ENCODE data around the gene FBXW8. TPM values are rescaled to one million over a fixed set of nuclear protein-coding genes. Genes with fewer than 3 reads are reported as not detected.
A peak's percentile ranks its signal among the peaks of the same experiment; 100 is the strongest.

FBXW8 gene
- total and polyA plus RNA-seq, 4 donors = 3.9 to 20.3 (median 12.5) TPM

- Histone ChIP-seq H3K4me3 (no peak overlapping the region), H3K9ac (ENCODE audit: insufficient read depth in 1 of 2, low read length in 2 of 2) (no peak overlapping the region), H3K36me3 (ENCODE audit: control insufficient read depth in 4 of 4, insufficient read depth in 4 of 4, low read length in 4 of 4) (no peaks in the 10 kb centered on the region), H3K27ac (ENCODE audit: low read depth in 1 of 2, low read length in 1 of 2) (peak overlapping the region in 1 of 2 donors; percentile 87), H3K27me3 (ENCODE audit: control insufficient read depth in 3 of 3, insufficient read depth in 3 of 3, low read length in 2 of 3) (no peaks in the 10 kb centered on the region), H3K9me3 (ENCODE audit: control insufficient read depth in 4 of 4, insufficient read depth in 3 of 4, low read length in 3 of 4) (peaks cover 0 to 2% (median 0%) of the 10 kb centered on the region in 4 donors), H3K4me1 (ENCODE audit: control insufficient read depth in 5 of 5, insufficient read depth in 5 of 5, low read length in 5 of 5) (peaks cover 0 to 18% (median 8%) of the 10 kb centered on the region in 5 donors)
- no peak for TF ChIP-seq CTCF (IDR thresholded peaks at IDR 0.05; ENCODE audit: control extremely low read depth, extremely low read depth)
- DNase-seq = no peak
- ATAC-seq (ENCODE audit: insufficient read depth, low FRiP score) = no peak
- 70 to 75% methylated on average over 8 of the region's 8 CpGs for WGBS, 2 donors
Observed at GRCh38 chr12:117052386-117053049, 141.8 kb downstream of the FBXW8 start.

GRCh38 chr12:117053050-117053400 is 142.3 kb downstream of the FBXW8 start:
- H3K4me3 ChIP-seq = no peak overlapping the region
- no peaks in the 10 kb centered on the region for H3K27me3 ChIP-seq (ENCODE audit: control insufficient read depth in 3 of 3, insufficient read depth in 3 of 3, low read length in 2 of 3)
- DNase-seq = no peak
- 74 to 78% methylated on average over 9 of the region's 9 CpGs for WGBS, 2 donors
- ATAC-seq (ENCODE audit: insufficient read depth, low FRiP score) = no peak
- H3K9me3 ChIP-seq (ENCODE audit: control insufficient read depth in 4 of 4, insufficient read depth in 3 of 4, low read length in 3 of 4) = peaks cover 0 to 2% (median 0%) of the 10 kb centered on the region in 4 donors
- no peaks in the 10 kb centered on the region for H3K36me3 ChIP-seq (ENCODE audit: control insufficient read depth in 4 of 4, insufficient read depth in 4 of 4, low read length in 4 of 4)
- H3K9ac ChIP-seq (ENCODE audit: insufficient read depth in 1 of 2, low read length in 2 of 2) = no peak overlapping the region
- peaks cover 0 to 17% (median 8%) of the 10 kb centered on the region in 5 donors for H3K4me1 ChIP-seq (ENCODE audit: control insufficient read depth in 5 of 5, insufficient read depth in 5 of 5, low read length in 5 of 5)
- no peak for TF ChIP-seq CTCF (IDR thresholded peaks at IDR 0.05; ENCODE audit: control extremely low read depth, extremely low read depth)
- H3K27ac ChIP-seq (ENCODE audit: low read depth in 1 of 2, low read length in 1 of 2) = peak overlapping the region in 1 of 2 donors; percentile 70

- no peak for TF ChIP-seq CTCF (IDR thresholded peaks at IDR 0.05; ENCODE audit: control extremely low read depth, extremely low read depth)
- DNase-seq = no peak
- Histone ChIP-seq H3K36me3 (ENCODE audit: control insufficient read depth in 4 of 4, insufficient read depth in 4 of 4, low read length in 4 of 4) (no peaks in the 10 kb centered on the region), H3K27me3 (ENCODE audit: control insufficient read depth in 3 of 3, insufficient read depth in 3 of 3, low read length in 2 of 3) (no peaks in the 10 kb centered on the region), H3K4me3 (no peak overlapping the region), H3K27ac (ENCODE audit: low read depth in 1 of 2, low read length in 1 of 2) (peak overlapping the region in 1 of 2 donors; percentile 70), H3K9ac (ENCODE audit: insufficient read depth in 1 of 2, low read length in 2 of 2) (no peak overlapping the region), H3K4me1 (ENCODE audit: control insufficient read depth in 5 of 5, insufficient read depth in 5 of 5, low read length in 5 of 5) (peaks cover 0 to 11% (median 3%) of the 10 kb centered on the region in 5 donors), H3K9me3 (ENCODE audit: control insufficient read depth in 4 of 4, insufficient read depth in 3 of 4, low read length in 3 of 4) (peaks cover 0 to 2% (median 0%) of the 10 kb centered on the region in 4 donors)
- ATAC-seq (ENCODE audit: insufficient read depth, low FRiP score) = no peak
- WGBS, 2 donors = 81% methylated on average over 18 of the region's 18 CpGs
Observed at GRCh38 chr12:117053597-117054201, 142.9 kb downstream of the FBXW8 start.

Data from lung (tissue), 12 donors.